ENCODE measurements around the gene FANCC.
A peak's percentile ranks its signal among the peaks of the same experiment; 100 is the strongest.

The FANCC gene

DNA sequence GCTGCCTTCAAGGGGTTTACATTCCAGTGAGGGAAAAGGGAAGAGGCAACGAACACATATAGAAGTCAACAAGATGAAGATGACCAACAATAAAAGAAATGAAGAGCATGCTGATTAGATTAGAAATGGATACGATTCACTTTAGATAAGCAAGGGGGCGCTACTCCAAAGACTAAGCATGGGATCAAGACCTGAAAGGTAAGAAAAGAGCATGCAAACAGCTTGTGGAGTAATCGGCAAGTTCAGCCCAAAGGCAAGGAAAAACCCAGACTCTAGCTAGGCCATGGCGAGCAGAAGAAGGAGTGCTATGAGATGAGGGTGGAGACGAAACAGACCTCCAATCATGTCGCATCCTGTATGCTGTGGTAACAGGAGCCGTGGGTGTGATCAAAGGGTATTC, 124.4 kb downstream of the FANCC start:
- ATAC-seq (replicated peaks), result no peak
- peaks cover 0 to 4% of the 10 kb centered on the region in 2 donors for H3K9me3 Mint-ChIP-seq
- H3K27ac Mint-ChIP-seq, result no peak overlapping the region
- H3K36me3 Mint-ChIP-seq, result peaks cover 7 to 9% of the 10 kb centered on the region in 2 donors
- no peak for DNase-seq
- H3K4me1 Mint-ChIP-seq, result peaks cover 22 to 24% of the 10 kb centered on the region in 2 donors
- no peak overlapping the region for H3K4me3 Mint-ChIP-seq
- no peaks in the 10 kb centered on the region for H3K27me3 Mint-ChIP-seq

DNA sequence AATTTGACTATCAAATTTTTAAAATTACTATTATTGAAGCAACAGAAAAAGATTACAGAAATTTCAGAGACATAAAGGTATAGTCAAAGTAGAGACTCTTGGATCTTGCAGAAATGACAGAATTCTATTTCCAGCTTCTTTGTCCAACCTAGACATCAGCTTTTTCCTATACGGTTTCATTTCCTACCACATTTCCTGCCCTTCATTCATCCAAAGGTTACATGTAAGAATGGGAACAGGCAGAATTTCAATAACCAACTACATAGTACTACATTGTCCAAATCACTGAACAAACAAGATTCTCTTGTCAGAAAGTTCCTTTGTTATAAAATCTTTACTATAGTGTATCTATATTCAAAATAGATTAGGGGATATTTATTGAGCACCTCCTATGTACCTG, 124.9 kb downstream of the FANCC start:
- H3K9me3 Mint-ChIP-seq, result peaks cover 0 to 4% of the 10 kb centered on the region in 2 donors
- H3K27ac Mint-ChIP-seq, result no peak overlapping the region
- H3K4me3 Mint-ChIP-seq, result no peak overlapping the region
- H3K36me3 Mint-ChIP-seq, result peaks cover 7 to 9% of the 10 kb centered on the region in 2 donors
- H3K27me3 Mint-ChIP-seq, result no peaks in the 10 kb centered on the region
- DNase-seq, result no peak
- ATAC-seq (replicated peaks), result no peak
- peaks cover 23 to 26% of the 10 kb centered on the region in 2 donors for H3K4me1 Mint-ChIP-seq

DNA sequence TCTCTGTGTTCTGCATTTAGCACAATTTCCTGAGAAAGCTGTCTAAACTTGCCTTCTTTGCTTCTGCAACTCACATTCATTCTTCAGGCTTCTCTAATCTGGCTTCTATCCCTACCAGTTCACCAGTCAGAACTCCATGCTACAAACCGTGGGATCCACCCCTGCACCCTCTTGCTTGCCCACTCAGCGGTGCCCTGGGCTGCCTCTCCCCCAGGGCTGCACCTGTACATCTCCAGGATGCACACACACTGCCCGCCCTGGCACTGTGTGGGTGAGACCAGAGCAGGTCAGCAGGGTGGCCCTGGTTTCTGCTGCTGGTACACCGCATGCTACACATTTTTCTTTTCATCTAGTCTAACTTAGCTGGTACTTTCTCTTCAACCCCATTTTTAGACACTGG, 127.1 kb downstream of the FANCC start:
- Mint-ChIP-seq H3K27ac (peak overlapping the region; percentile 11), H3K27me3 (no peaks in the 10 kb centered on the region), H3K4me1 (peaks cover 23 to 26% of the 10 kb centered on the region in 2 donors), H3K36me3 (peaks cover 9 to 12% of the 10 kb centered on the region in 2 donors), H3K9me3 (peaks cover 0 to 4% of the 10 kb centered on the region in 2 donors), H3K4me3 (no peak overlapping the region)
- ATAC-seq (replicated peaks) (no peak), DNase-seq (no peak)

DNA sequence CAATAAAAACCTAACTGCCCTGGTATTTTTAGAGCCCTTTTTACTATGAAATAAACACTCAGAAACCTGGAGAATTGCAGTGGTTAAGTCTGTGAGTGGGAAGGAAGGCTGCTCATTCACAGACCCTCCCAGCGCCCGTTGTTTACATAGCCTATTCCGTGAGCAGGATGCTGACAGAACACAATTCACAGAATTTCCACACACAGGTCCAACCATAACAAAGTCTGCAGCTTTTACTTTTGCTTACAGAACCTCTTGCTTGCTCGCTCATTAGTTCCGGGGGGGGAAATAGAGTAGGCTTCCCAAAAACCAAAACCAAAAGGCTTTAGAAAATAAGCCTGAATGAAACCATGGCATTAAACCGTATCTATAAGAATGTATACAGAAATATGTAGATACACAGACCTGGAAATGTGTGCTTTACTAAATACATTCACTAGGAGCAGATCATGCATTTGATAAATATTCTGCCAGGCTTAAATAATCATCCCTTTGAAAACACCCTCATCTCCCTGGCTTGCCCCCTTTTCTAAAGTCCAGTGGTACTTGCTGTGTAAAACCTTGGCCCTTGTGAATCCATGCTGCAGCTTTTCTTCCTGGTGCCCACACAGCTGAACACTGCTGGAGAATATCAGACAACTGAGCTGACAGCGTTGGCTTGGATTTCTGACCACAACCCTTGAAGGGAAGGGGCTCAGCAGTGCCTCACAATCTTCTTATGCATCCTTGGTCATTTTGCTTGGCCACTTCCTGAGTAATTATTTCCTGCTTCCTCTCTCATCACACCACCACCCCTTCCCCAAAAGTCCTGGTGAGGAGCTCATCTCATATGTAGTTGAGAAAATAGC, 128.0 kb downstream of the FANCC start:
- DNase-seq (no peak), ATAC-seq (replicated peaks) (no peak)
- Mint-ChIP-seq H3K27me3 (no peaks in the 10 kb centered on the region), H3K4me3 (no peak overlapping the region), H3K27ac (no peak overlapping the region), H3K36me3 (peaks cover 9% of the 10 kb centered on the region in 2 donors), H3K9me3 (peaks cover 0 to 2% of the 10 kb centered on the region in 2 donors), H3K4me1 (peaks cover 23 to 26% of the 10 kb centered on the region in 2 donors)

DNA sequence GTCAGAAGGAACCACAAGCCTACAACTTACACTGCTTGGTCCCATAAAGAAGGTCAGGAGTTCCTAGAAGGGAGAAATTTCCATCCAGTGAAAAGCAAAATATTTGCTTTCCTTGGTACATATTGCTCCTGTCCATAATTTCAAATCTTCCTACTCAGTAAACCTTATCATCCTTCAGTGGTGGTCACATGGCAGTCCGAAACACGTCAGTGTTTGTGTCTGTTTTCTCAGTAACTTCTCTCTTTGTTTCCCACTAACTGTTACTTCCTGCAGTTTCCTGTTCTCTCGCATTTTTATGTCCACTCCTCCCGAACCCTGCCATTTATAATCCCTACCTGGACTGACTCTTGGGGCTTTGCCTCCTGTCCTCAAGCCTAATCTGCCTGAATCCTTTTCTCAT, 129.1 kb downstream of the FANCC start:
- H3K36me3 Mint-ChIP-seq, result peaks cover 9% of the 10 kb centered on the region in 2 donors
- ATAC-seq (replicated peaks) (no peak), DNase-seq (no peak)
- H3K9me3 Mint-ChIP-seq, result peaks cover 0 to 2% of the 10 kb centered on the region in 2 donors
- peak overlapping the region; percentile 44 for H3K27ac Mint-ChIP-seq
- peaks cover 21 to 26% of the 10 kb centered on the region in 2 donors for H3K4me1 Mint-ChIP-seq
- H3K4me3 Mint-ChIP-seq, result no peak overlapping the region
- no peaks in the 10 kb centered on the region for H3K27me3 Mint-ChIP-seq

DNA sequence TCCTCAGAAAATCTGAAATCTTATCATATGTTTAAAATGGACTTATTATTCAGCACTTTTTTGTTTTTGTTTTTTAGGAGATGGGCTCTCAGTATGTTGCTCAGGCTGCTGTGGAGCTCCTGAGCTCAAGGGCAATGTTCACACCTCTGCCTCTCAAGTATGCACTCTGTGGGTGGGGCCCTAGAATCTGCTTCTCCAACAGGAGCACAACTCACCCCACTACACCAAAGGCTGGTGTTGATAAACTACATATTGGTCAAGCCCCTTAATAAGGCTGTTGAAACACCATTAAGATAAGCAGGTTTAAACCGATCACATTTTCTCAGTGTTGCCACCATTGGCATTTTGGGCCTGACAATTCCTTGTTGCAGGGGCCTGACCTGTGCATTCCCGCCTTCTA, 131.6 kb downstream of the FANCC start:
- no peaks in the 10 kb centered on the region for H3K27me3 Mint-ChIP-seq
- H3K4me1 Mint-ChIP-seq, result peaks cover 15 to 26% of the 10 kb centered on the region in 2 donors
- no peak overlapping the region for H3K27ac Mint-ChIP-seq
- H3K4me3 Mint-ChIP-seq, result no peak overlapping the region
- ATAC-seq (replicated peaks) (no peak), DNase-seq (no peak)
- no peaks in the 10 kb centered on the region for H3K9me3 Mint-ChIP-seq
- peaks cover 8 to 13% of the 10 kb centered on the region in 2 donors for H3K36me3 Mint-ChIP-seq

DNA sequence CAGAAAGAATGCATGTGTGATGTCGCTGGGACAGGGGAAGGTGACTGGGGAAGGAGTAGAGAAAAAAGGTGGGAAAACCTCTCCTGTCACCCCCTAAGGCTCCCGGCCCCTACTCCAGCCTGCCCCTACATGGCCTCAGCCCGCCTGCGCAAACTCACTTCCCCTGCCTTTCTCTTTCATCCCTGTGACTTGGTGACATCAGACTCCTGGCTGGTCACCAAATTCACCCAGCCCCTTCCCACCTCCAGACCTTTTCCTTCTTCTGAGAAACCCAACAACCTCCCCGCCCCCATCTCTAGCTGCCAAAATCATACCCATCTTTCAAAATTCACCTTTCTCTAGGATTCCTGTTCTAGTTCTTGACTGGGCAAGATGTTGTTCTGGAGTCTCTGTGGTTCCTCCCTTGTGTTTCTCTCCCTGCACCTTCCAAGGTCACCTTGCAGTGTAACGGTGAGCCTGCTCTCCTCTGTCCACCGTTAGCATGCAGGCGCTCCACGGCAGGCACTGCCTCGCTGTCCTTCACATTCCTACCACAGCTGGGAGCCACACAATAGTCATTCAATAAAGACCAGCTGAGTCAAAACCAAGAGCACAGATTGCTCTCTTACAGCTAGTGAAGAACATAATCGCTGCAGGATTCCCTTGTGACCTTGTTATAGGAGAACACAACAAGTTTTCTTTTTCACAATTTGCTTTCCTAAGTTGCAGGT, 134.5 kb downstream of the FANCC start:
- no peak for ATAC-seq (replicated peaks)

DNA sequence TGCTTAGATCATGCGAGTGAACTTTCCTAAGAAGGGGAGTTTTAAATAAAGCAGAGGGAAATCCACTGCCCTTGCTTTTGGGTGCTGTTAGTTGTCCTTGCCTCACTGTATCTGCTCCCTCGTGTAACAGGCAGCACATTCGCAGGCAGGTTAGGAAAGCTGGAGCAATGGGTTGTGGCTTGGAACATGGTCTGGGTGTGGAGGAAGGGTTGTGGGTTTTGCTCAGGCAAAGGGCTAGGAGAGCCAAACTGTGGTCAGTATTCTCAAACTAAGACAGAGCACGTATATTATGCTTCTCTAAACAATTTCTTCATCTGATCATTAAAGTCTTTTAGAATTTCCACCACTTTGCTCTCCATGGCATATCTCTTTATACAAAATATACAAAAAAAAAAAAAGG, 135.7 kb downstream of the FANCC start:
- DNase-seq, result no peak
- Mint-ChIP-seq H3K36me3 (peaks cover 12 to 18% of the 10 kb centered on the region in 2 donors), H3K27ac (no peak overlapping the region), H3K27me3 (no peaks in the 10 kb centered on the region), H3K4me1 (no peaks in the 10 kb centered on the region), H3K9me3 (no peaks in the 10 kb centered on the region), H3K4me3 (no peak overlapping the region)
- ATAC-seq (replicated peaks), result no peak

More for the DNA sequence above, 134.5 kb downstream of the FANCC start:
- Mint-ChIP-seq H3K9me3 (no peaks in the 10 kb centered on the region), H3K4me3 (no peak overlapping the region), H3K27ac (no peak overlapping the region), H3K4me1 (peaks cover 0 to 1% of the 10 kb centered on the region in 2 donors), H3K27me3 (no peaks in the 10 kb centered on the region), H3K36me3 (peaks cover 12 to 18% of the 10 kb centered on the region in 2 donors)
- DNase-seq, result no peak

DNA sequence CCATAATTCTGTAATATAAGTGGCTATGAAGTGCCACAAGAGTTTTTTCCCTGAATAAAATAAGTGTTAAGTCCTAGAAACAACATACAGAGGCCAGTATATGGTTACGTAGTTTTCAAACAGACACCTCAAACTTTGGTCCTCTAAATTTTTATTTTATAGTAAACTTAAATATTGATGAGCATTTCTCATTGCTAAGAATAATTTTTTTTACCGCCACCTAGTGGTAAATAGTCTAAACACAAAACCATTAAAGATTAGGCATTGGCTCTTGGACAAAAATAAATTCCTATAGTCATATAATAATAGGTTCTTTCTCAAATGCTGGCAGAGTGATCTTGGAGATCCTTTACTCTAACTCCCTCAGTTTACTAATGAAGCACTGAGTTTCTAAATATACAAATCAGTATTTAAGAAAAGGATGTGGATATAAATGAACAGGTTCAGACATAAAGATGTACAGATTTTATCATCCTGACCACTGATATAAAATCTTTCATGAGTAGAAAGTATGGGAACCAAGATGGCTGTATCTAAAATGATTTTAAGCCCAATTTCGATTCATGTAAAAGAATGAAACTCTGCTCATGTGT, 136.2 kb downstream of the FANCC start:
- Mint-ChIP-seq H3K36me3 (peaks cover 11 to 18% of the 10 kb centered on the region in 2 donors), H3K4me3 (no peak overlapping the region), H3K27me3 (no peaks in the 10 kb centered on the region), H3K27ac (no peak overlapping the region), H3K9me3 (no peaks in the 10 kb centered on the region), H3K4me1 (no peaks in the 10 kb centered on the region)
- ATAC-seq (replicated peaks) (no peak), DNase-seq (no peak)

DNA sequence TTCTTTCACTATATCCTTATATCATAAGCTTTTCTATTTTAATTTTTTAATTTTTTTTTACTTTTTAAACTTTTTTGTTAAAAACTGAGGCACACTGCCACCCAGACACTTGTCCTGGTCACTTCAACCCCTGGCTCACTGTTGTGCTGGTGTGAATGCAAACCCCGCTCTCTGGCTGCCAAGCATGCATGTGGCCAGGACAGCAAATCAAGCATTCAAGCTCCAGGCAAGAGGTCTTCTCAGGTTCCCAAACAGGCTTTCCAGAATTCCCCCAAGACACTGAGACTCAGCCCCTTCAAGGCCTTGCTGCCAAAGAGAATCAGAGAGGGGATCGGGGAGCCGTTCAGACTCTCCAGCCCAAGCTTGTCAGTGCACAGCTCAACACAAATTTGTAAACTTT, 139.9 kb downstream of the FANCC start:
- ATAC-seq (replicated peaks) (no peak), DNase-seq (no peak)
- H3K9me3 Mint-ChIP-seq, result no peaks in the 10 kb centered on the region
- H3K27me3 Mint-ChIP-seq, result no peaks in the 10 kb centered on the region
- H3K4me1 Mint-ChIP-seq, result no peaks in the 10 kb centered on the region
- H3K27ac Mint-ChIP-seq, result no peak overlapping the region
- no peak overlapping the region for H3K4me3 Mint-ChIP-seq
- H3K36me3 Mint-ChIP-seq, result peaks cover 5 to 8% of the 10 kb centered on the region in 2 donors

DNA sequence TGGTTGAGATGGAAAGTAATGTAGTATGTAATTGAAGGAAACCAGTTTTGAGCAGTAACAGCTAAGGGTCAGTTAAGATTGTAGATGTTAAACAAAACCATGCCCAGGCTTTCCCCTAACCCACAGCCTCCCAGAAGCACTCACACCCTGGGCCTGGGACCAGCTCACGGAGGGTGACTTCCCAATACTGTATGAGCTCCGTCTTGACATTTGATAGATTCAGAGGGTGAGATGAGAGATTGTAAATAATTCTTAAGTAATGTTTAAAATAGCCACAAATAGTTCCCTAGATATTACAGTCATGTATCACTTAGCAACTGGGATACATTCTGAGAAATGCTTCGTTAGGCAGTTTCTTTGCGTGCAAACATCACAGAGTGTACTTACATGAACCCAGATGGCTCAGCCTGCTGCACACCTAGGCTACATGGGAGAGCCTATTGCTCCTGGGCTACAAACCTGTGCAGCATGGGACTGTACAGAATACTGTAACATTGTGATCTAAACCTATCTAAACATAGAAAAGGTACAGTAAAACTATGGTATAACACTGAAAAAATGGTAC, 140.7 kb downstream of the FANCC start:
- H3K36me3 Mint-ChIP-seq, result peaks cover 5 to 6% of the 10 kb centered on the region in 2 donors
- ATAC-seq (replicated peaks) (no peak), DNase-seq (no peak)
- no peak overlapping the region for H3K4me3 Mint-ChIP-seq
- no peaks in the 10 kb centered on the region for H3K27me3 Mint-ChIP-seq
- H3K9me3 Mint-ChIP-seq, result no peaks in the 10 kb centered on the region
- H3K27ac Mint-ChIP-seq, result no peak overlapping the region
- no peaks in the 10 kb centered on the region for H3K4me1 Mint-ChIP-seq

DNA sequence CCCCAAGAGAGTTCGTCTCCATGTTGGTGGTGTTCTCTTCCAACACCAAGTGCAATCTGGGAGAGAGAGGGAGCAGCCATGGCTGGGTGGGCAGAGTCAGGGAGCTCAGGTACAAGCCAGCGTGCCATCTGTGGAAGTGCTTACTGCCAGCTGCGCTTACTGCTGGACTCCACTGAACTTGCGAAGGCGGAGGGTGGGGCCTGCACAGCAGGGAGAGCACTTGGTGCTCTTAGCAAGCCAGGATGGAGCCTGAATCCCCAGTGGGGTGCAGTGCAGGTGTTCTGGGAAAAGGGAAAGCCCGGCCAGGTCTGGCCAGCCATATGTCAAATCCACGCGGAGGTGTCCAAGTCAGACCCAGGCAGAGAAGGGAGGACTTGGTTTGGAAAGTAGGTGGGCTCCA, 142.0 kb downstream of the FANCC start:
- DNase-seq (no peak), ATAC-seq (replicated peaks) (no peak)
- no peaks in the 10 kb centered on the region for H3K9me3 Mint-ChIP-seq

DNA sequence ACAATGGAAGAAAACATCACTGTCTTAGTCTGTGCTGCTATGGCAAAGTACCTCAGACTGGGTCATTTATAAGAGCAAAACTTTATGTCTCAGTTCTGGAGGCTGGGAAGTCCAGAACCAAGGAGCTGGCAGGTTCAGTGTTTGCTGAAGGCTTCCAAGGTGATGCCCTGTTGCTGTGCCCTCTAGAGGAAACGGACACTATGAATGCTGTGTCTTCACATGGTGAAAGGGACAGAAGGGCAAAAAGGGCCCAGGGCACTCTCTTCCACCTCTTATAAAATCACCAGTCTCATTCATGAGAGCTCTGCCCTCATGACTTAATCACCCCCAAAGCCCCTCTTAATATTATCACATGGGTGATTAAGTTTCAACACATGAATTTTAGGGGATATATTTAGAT, 143.5 kb downstream of the FANCC start:
- Mint-ChIP-seq H3K36me3 (peaks cover 8 to 24% of the 10 kb centered on the region in 2 donors), H3K4me3 (no peak overlapping the region), H3K4me1 (peaks cover 1 to 4% of the 10 kb centered on the region in 2 donors), H3K27me3 (no peaks in the 10 kb centered on the region), H3K27ac (no peak overlapping the region), H3K9me3 (no peaks in the 10 kb centered on the region)
- DNase-seq (no peak), ATAC-seq (replicated peaks) (no peak)

More for the DNA sequence above, 142.0 kb downstream of the FANCC start:
- no peaks in the 10 kb centered on the region for H3K27me3 Mint-ChIP-seq
- H3K4me1 Mint-ChIP-seq, result peaks cover 1 to 4% of the 10 kb centered on the region in 2 donors
- no peak overlapping the region for H3K27ac Mint-ChIP-seq
- H3K36me3 Mint-ChIP-seq, result peaks cover 5 to 10% of the 10 kb centered on the region in 2 donors
- no peak overlapping the region for H3K4me3 Mint-ChIP-seq

DNA sequence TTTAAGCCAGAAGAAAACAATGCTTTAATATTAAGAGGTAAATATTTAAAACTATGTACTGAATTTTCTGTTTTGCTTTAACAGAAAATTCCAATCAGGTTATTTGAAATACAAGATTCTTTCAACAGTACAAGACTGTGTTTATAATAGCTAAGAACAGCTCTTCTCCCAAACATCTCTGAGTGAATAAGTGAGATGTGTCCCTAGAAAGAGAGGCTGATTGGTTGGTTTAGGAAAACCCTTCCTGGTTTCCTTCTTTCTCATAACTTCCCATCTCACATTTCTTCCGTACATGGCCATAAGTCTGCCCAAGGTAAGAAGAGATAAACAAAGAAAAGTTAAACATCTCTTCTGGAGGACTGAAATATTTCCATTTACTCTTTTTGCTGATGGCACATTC, 145.9 kb downstream of the FANCC start:
- H3K4me1 Mint-ChIP-seq, result peaks cover 1 to 4% of the 10 kb centered on the region in 2 donors
- H3K27ac Mint-ChIP-seq, result no peak overlapping the region
- no peak for ATAC-seq (replicated peaks)

More for the DNA sequence above, 145.9 kb downstream of the FANCC start:
- Mint-ChIP-seq H3K9me3 (peaks cover 3 to 8% of the 10 kb centered on the region in 2 donors), H3K36me3 (peaks cover 17 to 37% of the 10 kb centered on the region in 2 donors), H3K4me3 (no peak overlapping the region), H3K27me3 (no peaks in the 10 kb centered on the region)
- no peak for DNase-seq
